Measurements from ENCODE around the gene ATF4. TPM values are rescaled to one million over a fixed set of nuclear protein-coding genes. Genes with fewer than 3 reads are reported as not detected.

Gene ATF4
- total RNA-seq, 1 experiment from 2014 or later, result 717 TPM

DNA sequence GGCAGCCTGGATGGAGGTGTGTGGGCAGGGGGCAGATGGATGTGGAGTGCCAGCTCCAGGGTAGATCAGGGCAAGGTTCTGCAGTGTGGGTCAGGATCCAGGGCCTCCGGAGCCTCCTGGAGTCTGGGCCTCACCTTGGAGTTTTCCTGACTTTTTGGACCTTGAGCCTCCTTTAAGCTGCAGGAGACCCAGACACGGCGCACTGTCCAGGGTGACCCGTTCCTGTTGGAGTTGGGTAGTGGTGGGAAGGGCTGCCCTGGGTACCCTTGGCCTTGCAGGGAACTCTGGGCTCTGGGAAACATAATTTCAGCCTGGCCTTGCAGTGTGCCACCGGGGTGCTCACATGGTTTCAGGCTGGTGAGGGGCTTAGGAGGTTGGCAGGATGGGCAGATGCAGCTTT is 46.5 kb upstream of the ATF4 start:
- Mint-ChIP-seq H3K4me3 (ENCODE audit: unreplicated experiment) (no peak overlapping the region), H3K36me3 (ENCODE audit: insufficient read depth, unreplicated experiment) (no peaks in the 10 kb centered on the region), H3K27me3 (ENCODE audit: insufficient read depth, unreplicated experiment) (no peaks in the 10 kb centered on the region), H3K27ac (ENCODE audit: low read depth, unreplicated experiment) (no peak overlapping the region), H3K9me3 (ENCODE audit: unreplicated experiment) (no peaks in the 10 kb centered on the region), H3K4me1 (ENCODE audit: insufficient read depth, unreplicated experiment) (peaks cover 5% of the 10 kb centered on the region)
- TF ChIP-seq, protein P1, sequence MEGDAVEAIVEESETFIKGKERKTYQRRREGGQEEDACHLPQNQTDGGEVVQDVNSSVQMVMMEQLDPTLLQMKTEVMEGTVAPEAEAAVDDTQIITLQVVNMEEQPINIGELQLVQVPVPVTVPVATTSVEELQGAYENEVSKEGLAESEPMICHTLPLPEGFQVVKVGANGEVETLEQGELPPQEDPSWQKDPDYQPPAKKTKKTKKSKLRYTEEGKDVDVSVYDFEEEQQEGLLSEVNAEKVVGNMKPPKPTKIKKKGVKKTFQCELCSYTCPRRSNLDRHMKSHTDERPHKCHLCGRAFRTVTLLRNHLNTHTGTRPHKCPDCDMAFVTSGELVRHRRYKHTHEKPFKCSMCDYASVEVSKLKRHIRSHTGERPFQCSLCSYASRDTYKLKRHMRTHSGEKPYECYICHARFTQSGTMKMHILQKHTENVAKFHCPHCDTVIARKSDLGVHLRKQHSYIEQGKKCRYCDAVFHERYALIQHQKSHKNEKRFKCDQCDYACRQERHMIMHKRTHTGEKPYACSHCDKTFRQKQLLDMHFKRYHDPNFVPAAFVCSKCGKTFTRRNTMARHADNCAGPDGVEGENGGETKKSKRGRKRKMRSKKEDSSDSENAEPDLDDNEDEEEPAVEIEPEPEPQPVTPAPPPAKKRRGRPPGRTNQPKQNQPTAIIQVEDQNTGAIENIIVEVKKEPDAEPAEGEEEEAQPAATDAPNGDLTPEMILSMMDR (IDR thresholded peaks at IDR 0.05; ENCODE audit: unreplicated experiment), result no peak
- no peak for DNase-seq (ENCODE audit: unreplicated experiment)
- no TSS peak for BruUV-seq (replicated peaks)
- CTCF ChIA-PET, result no interaction called here
- intact Hi-C loops (cut with micrococcal nuclease), result no loop called here
- POLR2A ChIA-PET, result no interaction called here

DNA sequence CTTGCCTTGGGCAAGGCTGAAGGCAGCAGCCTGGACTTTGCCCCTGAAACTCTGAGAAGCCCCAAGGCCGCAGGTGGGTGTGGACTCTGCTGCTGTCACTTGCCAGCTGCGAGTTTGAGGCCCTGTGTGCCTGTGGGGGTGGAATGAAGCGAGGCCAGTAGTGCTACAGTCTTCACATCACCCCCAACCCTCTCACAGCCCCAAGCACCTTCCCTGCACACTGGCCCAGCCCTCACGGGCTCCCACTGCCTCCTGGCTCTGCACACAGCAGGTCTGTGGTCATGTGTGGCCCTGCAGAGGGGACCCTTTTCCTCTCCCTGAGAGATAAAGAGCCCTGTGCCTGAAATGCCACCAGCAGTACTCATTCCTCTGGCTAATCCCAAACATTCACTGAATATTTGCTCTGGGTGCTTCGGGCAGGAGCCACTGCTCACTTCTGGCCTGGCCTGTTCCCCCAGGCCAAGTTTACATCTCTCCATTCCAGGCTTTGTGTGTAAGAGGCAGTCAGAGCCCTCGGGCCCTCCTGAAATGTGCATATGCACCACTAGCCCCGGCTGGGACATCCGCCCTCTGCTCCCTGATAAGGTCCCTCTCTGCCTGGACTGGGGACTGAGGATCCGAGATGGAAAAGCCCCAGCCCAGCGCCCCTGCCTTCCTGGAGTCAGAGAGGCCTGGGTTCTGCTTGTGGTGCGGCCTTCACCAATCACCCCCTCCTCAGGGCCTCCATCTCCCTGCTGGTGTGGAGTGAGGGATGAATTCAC is 45.8 kb upstream of the ATF4 start:
- H3K27me3 Mint-ChIP-seq (ENCODE audit: insufficient read depth, unreplicated experiment), result no peaks in the 10 kb centered on the region
- DNase-seq (ENCODE audit: unreplicated experiment), result no peak
- H3K4me3 Mint-ChIP-seq (ENCODE audit: unreplicated experiment), result no peak overlapping the region
- TF ChIP-seq, protein P1 (IDR thresholded peaks at IDR 0.05; ENCODE audit: unreplicated experiment), result no peak
- peaks cover 5% of the 10 kb centered on the region for H3K4me1 Mint-ChIP-seq (ENCODE audit: insufficient read depth, unreplicated experiment)
- H3K9me3 Mint-ChIP-seq (ENCODE audit: unreplicated experiment), result no peaks in the 10 kb centered on the region
- CTCF ChIA-PET, result no interaction called here
- intact Hi-C loops (cut with micrococcal nuclease), result no loop called here
- BruUV-seq (replicated peaks), result no TSS peak
- POLR2A ChIA-PET, result interaction anchor here (0.6 to 1.0 kb wide), 2 partner anchors 11 to 500 kb away, joined by 4 read pairs; no protein-coding TSS in a partner anchor
- H3K27ac Mint-ChIP-seq (ENCODE audit: low read depth, unreplicated experiment), result no peak overlapping the region
- H3K36me3 Mint-ChIP-seq (ENCODE audit: insufficient read depth, unreplicated experiment), result no peaks in the 10 kb centered on the region

DNA sequence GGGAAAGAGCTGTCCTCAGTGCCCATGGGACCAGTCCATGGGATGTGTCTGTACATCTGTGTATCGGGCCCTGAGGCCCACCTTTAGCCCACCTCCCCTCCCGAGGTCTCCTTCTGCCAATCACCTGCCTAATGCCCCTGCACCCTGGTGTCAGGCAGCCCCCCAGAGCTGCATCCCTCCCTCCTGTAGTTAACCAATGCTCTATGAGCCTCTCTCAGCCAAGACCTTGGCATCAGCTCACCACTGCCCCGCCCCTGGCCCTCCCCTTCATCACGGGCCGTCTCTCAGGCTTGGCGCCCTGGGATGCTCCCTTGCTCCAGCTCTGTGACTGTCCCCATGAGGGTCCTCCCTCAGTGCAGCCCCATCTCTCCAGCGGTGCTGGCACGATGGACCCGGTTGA is 45.0 kb upstream of the ATF4 start:
- DNase-seq (ENCODE audit: unreplicated experiment), result no peak
- H3K27ac Mint-ChIP-seq (ENCODE audit: low read depth, unreplicated experiment), result no peak overlapping the region
- no peaks in the 10 kb centered on the region for H3K27me3 Mint-ChIP-seq (ENCODE audit: insufficient read depth, unreplicated experiment)
- H3K9me3 Mint-ChIP-seq (ENCODE audit: unreplicated experiment), result no peaks in the 10 kb centered on the region
- TF ChIP-seq, protein P1 (IDR thresholded peaks at IDR 0.05; ENCODE audit: unreplicated experiment), result no peak
- H3K4me3 Mint-ChIP-seq (ENCODE audit: unreplicated experiment), result no peak overlapping the region
- no peaks in the 10 kb centered on the region for H3K36me3 Mint-ChIP-seq (ENCODE audit: insufficient read depth, unreplicated experiment)
- intact Hi-C loops (cut with micrococcal nuclease), result no loop called here
- POLR2A ChIA-PET, result interaction anchor here (0.6 to 1.0 kb wide), 2 partner anchors 11 to 499 kb away, joined by 4 read pairs; no protein-coding TSS in a partner anchor
- CTCF ChIA-PET, result interaction anchor here (0.6 kb wide), 2 partner anchors 874 to 1576 kb away, joined by 3 read pairs; no protein-coding TSS in a partner anchor
- peaks cover 5% of the 10 kb centered on the region for H3K4me1 Mint-ChIP-seq (ENCODE audit: insufficient read depth, unreplicated experiment)
- BruUV-seq (replicated peaks), result no TSS peak

DNA sequence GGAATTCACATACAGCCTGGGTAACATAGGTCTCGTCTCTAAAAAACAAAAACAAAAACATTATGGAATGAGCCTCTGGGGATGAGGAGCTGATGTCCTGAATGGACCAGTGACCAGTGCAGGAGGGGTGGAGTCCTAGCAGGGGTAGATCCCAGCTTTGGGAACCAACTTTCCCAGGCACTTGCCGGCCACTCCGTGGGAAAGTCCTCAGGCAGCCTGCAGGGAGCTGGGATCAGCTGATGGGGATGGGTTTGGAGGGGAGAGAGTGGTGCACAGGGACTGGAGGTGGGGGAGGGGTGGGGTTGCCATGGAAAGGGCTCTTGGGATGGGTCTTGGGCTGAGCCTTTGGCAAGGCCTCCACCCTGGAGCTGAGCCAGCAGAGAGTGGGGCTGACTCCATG is 44.5 kb upstream of the ATF4 start:
- H3K36me3 Mint-ChIP-seq (ENCODE audit: insufficient read depth, unreplicated experiment), result no peaks in the 10 kb centered on the region
- CTCF ChIA-PET, result interaction anchor here (0.6 kb wide), 1 partner anchor 873 kb away, joined by 3 read pairs; no protein-coding TSS in a partner anchor
- BruUV-seq (replicated peaks), result no TSS peak
- TF ChIP-seq, protein P1 (IDR thresholded peaks at IDR 0.05; ENCODE audit: unreplicated experiment), result no peak
- no peaks in the 10 kb centered on the region for H3K9me3 Mint-ChIP-seq (ENCODE audit: unreplicated experiment)
- POLR2A ChIA-PET, result interaction anchor here (1.0 kb wide), 1 partner anchor 12 kb away, joined by 4 read pairs; no protein-coding TSS in a partner anchor
- intact Hi-C loops (cut with micrococcal nuclease), result no loop called here
- H3K4me1 Mint-ChIP-seq (ENCODE audit: insufficient read depth, unreplicated experiment), result peaks cover 5% of the 10 kb centered on the region
- H3K27me3 Mint-ChIP-seq (ENCODE audit: insufficient read depth, unreplicated experiment), result no peaks in the 10 kb centered on the region
- no peak overlapping the region for H3K27ac Mint-ChIP-seq (ENCODE audit: low read depth, unreplicated experiment)
- H3K4me3 Mint-ChIP-seq (ENCODE audit: unreplicated experiment), result no peak overlapping the region
- no peak for DNase-seq (ENCODE audit: unreplicated experiment)

All from MCF 10A (cell line).